Esophagus muscularis mucosa (tissue), 4 donors: Measurements from ENCODE around the gene FGF23. TPM values are rescaled to one million over a fixed set of nuclear protein-coding genes. Genes with fewer than 3 reads are reported as not detected.
"Not testable (repeated sequence)": the region's sequence is repeated elsewhere in the genome, so short reads cannot be mapped to it uniquely, and the experiment has no call there.

Source experiments
- DNase-seq: peaks from one replicate; pipeline ENCODE4 v3.0.0-alpha.2; 2017; ENCODE audit errors: extremely low spot score
- H3K27ac ChIP-seq, 4 donors: fragments of 200-600 bp; sonication (generic); replicated peaks in 1 of 4; 1 replicate in 3 of 4; 2 replicates in 1 of 4; pipeline ENCODE4 v1.5.1; 2016 to 2019; ENCODE audit warnings: mild to moderate bottlenecking in 1 of 4
- H3K27me3 ChIP-seq, 4 donors: fragments of 200-600 bp; sonication (generic); one replicate each; pipeline versions ENCODE4 v1.5.1 to v1.6.0; 2016 to 2019
- H3K36me3 ChIP-seq, 4 donors: fragments of 200-600 bp; sonication (generic); one replicate each; pipeline ENCODE4 v1.5.1; 2016 to 2019
- H3K4me1 ChIP-seq, 4 donors: fragments of 200-600 bp; sonication (generic); one replicate each; pipeline ENCODE4 v1.5.1; 2016 to 2019
- H3K4me3 ChIP-seq, 4 donors: fragments of 200-600 bp; sonication (generic); 1 replicate in 2 of 4; 2 replicates in 2 of 4; pipeline ENCODE4 v1.5.1; 2016 to 2019; ENCODE audit warnings: mild to moderate bottlenecking in 4 of 4, moderate library complexity in 1 of 4
- H3K9me3 ChIP-seq, 4 donors: fragments of 200-600 bp; sonication (generic); 1 replicate in 3 of 4; 2 replicates in 1 of 4; pipeline ENCODE4 v1.5.1; 2016 to 2019
- EP300 ChIP-seq: sonication (generic); formaldehyde crosslinking; IDR thresholded peaks from one replicate; pipeline ENCODE4 v1.6.1; 2017; ENCODE audit warnings: antibody characterized with exemption
- POLR2A ChIP-seq: fragments of 450-650 bp; IDR thresholded peaks from one replicate; pipeline ENCODE4 v1.6.1; 2017; ENCODE audit warnings: antibody characterized with exemption, moderate library complexity, mild to moderate bottlenecking, low read depth
- POLR2AphosphoS5 ChIP-seq, 2 donors: sonication (generic); formaldehyde crosslinking; IDR thresholded peaks; one replicate each; pipeline ENCODE4 v1.6.1; 2017; ENCODE audit warnings: antibody characterized with exemption in 2 of 2
- WGBS: methylation state at CpG from one replicate; pipeline ENCODE4 v1.1.5; 2018; 5-methylcytosine and 5-hydroxymethylcytosine counted together
- intact Hi-C: fragments of 100-400 bp; cut with DNase I; formaldehyde crosslinking; loops from one replicate; pipeline ENCODE4 v1.15.1; 2023
- total RNA-seq, 4 donors: library from RNA; depleted of rRNA; stranded (reverse); fragments of >200 nt; gene quantifications; one replicate each; pipeline versions ENCODE4 v1.1.0 to v1.2.1, GENCODE V29; 2016
- TF ChIP-seq, protein P1 (sequence below), 3 experiments: fragments of 200-600 bp in 2 of 3; fragments of 450-650 bp in 1 of 3; sonication (generic) in 2 of 3; IDR thresholded peaks; one replicate each; pipeline ENCODE4 v1.5.1; 2017 to 2019; ENCODE audit warnings: antibody characterized with exemption in 3 of 3, mild to moderate bottlenecking in 2 of 3, moderate library complexity in 1 of 3

The FGF23 gene
- total RNA-seq, 4 donors from 2014 or later: not detected

DNA sequence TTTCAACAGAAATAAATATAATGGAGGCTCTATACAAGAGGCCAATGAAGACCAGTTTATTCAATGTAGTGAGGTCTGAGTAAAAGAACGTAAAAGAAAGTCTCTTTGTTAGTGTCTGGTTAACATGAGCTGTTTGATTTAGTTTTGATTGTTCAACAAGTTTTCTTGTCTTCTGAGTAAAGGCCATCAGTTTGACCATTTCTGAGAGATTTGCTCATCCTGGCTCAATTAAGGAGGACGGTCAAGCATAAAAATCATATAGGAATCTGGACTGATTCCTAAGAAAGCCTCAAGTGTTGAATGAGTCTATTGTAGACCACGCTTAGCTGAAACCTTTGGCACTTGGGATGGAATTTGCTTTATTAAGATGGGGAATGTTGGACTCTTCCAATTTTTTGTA is 32.5 kb upstream of the FGF23 start:
- WGBS: 81% methylated on average over 3 of the region's 3 CpGs
- H3K27me3 ChIP-seq: no peaks in the 10 kb centered on the region
- intact Hi-C loops: no loop called here

DNA sequence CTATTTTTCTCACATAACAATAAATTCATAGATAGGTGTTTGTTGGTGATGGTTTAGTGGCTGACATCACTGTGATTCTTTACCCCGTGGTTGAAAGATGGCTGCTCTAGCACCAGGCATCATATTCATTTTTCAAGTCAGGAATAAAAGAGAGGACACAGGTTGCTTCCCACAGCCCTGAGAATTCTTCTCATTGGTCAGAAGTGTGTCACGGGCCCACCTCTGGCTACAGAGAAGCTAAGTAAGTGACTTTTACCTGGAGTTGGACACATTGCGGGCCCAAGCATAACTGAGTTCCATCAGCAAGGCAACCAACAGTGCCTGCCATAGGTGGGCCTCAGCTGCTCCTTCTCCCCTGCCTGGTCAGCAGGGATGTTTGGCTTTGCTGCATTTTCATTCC is 27.6 kb upstream of the FGF23 start:
- DNase-seq: no peak
- TF ChIP-seq EP300 (no peak), POLR2AphosphoS5 (IDR thresholded peaks at IDR 0.05) (no peak), POLR2A (no peak)
- TF ChIP-seq, protein P1, sequence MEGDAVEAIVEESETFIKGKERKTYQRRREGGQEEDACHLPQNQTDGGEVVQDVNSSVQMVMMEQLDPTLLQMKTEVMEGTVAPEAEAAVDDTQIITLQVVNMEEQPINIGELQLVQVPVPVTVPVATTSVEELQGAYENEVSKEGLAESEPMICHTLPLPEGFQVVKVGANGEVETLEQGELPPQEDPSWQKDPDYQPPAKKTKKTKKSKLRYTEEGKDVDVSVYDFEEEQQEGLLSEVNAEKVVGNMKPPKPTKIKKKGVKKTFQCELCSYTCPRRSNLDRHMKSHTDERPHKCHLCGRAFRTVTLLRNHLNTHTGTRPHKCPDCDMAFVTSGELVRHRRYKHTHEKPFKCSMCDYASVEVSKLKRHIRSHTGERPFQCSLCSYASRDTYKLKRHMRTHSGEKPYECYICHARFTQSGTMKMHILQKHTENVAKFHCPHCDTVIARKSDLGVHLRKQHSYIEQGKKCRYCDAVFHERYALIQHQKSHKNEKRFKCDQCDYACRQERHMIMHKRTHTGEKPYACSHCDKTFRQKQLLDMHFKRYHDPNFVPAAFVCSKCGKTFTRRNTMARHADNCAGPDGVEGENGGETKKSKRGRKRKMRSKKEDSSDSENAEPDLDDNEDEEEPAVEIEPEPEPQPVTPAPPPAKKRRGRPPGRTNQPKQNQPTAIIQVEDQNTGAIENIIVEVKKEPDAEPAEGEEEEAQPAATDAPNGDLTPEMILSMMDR (IDR thresholded peaks at IDR 0.05): no peak
- H3K9me3 ChIP-seq: no peaks in the 10 kb centered on the region
- intact Hi-C loops: no loop called here
- no peaks in the 10 kb centered on the region for H3K36me3 ChIP-seq
- H3K27ac ChIP-seq: no peak overlapping the region
- no peaks in the 10 kb centered on the region for H3K4me1 ChIP-seq
- no peak overlapping the region for H3K4me3 ChIP-seq
- peaks cover 0 to 3% (median 0%) of the 10 kb centered on the region in 4 donors for H3K27me3 ChIP-seq
- WGBS: 91% methylated on average over 3 of the region's 3 CpGs

More for the DNA sequence above, 32.5 kb upstream of the FGF23 start:
- H3K9me3 ChIP-seq: no peaks in the 10 kb centered on the region
- no peaks in the 10 kb centered on the region for H3K36me3 ChIP-seq
- no peak overlapping the region for H3K27ac ChIP-seq
- no peak for DNase-seq
- H3K4me3 ChIP-seq: no peak overlapping the region
- TF ChIP-seq POLR2AphosphoS5 (IDR thresholded peaks at IDR 0.05) (no peak), EP300 (no peak), POLR2A (no peak)
- TF ChIP-seq, protein P1 (IDR thresholded peaks at IDR 0.05): no peak
- peaks cover 0 to 16% (median 13%) of the 10 kb centered on the region in 4 donors for H3K4me1 ChIP-seq

DNA sequence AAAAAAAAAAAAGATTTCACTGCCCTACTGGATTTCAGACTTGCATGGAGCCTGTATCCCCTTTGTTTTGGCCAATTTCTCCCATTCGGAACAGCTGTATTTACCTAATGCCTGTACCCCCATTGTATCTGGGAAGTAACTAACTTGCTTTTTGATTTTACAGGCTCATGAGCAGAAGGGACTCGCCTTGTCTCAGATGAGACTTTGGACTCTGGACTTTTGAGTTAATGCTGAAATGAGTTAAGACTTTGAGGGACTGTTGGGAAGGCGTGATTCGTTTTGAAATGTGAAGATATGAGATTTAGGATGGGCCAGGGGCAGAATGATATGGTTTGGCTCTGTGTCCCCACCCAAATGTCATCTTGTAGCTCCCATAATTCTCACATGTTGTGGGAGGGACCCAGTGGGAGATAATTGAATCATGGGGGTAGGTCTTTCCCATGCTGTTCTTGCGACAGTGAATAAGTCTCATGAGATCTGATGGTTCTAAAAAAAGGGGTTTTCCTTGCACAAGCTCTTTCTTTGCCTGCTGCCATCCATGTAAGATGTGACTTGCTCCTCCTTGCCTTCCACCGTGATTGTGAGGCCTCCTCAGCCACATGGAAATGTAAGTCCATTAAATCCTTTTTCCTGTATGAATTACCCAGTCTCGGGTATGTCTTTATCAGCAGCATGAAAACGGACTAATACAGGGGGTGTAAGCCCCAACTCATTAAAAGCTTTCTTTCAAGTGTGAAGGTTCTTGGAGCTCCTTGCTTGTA is 25.5 kb upstream of the FGF23 start:
- WGBS: 92% methylated on average over 8 of the region's 8 CpGs
- intact Hi-C loops, H3K4me3 ChIP-seq: not testable (repeated sequence)

DNA sequence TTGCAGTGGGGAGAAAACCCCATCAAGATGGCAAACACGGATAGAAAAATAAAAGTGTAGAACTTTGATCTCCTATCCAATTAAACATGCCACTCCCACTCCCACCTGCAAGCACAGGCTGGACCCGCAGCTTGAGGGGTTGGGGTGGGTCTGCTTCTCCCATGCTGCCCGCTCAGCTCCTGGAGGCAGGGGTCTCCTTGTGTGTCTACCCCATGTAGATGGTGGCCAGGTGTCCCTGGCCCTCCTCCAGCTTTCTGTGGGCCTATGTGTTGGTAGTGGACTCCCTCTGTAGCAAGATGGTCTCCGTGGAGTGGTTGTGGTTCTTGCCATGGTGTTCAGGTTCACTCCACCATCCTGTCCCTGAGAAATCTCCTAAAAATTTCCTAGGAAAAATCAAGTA is 23.5 kb upstream of the FGF23 start:
- Histone ChIP-seq H3K9me3 (no peaks in the 10 kb centered on the region), H3K27me3 (peaks cover 0 to 4% (median 0%) of the 10 kb centered on the region in 4 donors), H3K4me3 (no peak overlapping the region), H3K4me1 (no peaks in the 10 kb centered on the region), H3K27ac (no peak overlapping the region), H3K36me3 (no peaks in the 10 kb centered on the region)
- TF ChIP-seq EP300 (no peak), POLR2A (no peak), POLR2AphosphoS5 (IDR thresholded peaks at IDR 0.05) (no peak)
- TF ChIP-seq, protein P1 (IDR thresholded peaks at IDR 0.05): no peak
- 95% methylated on average over 4 of the region's 4 CpGs for WGBS
- intact Hi-C loops: no loop called here
- DNase-seq: no peak

More for the DNA sequence above, 25.5 kb upstream of the FGF23 start:
- not testable (repeated sequence) for DNase-seq, H3K4me1 ChIP-seq, H3K36me3 ChIP-seq, H3K27me3 ChIP-seq, H3K9me3 ChIP-seq, H3K27ac ChIP-seq

DNA sequence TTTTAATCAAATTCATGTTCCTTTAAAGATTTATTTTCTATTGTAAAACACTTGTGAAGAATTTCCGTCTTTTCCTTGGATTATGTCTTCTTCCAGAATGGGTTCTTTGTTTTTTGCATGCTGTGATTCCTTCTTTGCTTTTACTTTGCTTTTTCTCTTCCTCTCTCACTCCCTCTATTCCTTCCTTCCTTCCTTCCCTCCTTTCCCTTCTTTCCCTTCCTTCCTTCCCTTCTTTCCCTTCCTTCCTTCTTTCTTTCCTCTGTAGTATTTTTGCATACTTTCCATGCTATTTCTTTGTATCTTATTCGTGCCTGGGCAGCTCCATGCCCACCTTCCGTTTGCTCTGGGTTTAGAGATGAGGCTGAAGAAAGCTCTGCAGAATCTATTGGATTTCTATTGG is 21.6 kb upstream of the FGF23 start:
- H3K27ac ChIP-seq: no peak overlapping the region
- intact Hi-C loops: no loop called here
- WGBS: 79% methylated on average over 3 of the region's 3 CpGs
- DNase-seq: no peak
- no peaks in the 10 kb centered on the region for H3K9me3 ChIP-seq
- H3K4me1 ChIP-seq: no peaks in the 10 kb centered on the region
- no peaks in the 10 kb centered on the region for H3K36me3 ChIP-seq
- no peak overlapping the region for H3K4me3 ChIP-seq
- TF ChIP-seq POLR2A (no peak), EP300 (no peak), POLR2AphosphoS5 (IDR thresholded peaks at IDR 0.05) (no peak)
- TF ChIP-seq, protein P1 (IDR thresholded peaks at IDR 0.05): no peak
- peaks cover 0 to 4% (median 0%) of the 10 kb centered on the region in 4 donors for H3K27me3 ChIP-seq
